OCI-LY3 (cell line): ENCODE results near the gene C19orf25.

Experiments used
- H2AFZ ChIP-seq: fragments of 200-600, 300-600 bp; shearing (Covaris generic); 2 replicates; pipeline ENCODE4 v1.6.0; 2014; ENCODE audit warnings: antibody characterized with exemption, low read depth, low read length
- H3K27ac ChIP-seq: fragments of 200-600, 300-600 bp; sonication (generic); 2 replicates; pipeline ENCODE4 v1.5.1; 2014; ENCODE audit warnings: mild to moderate bottlenecking, low read length, moderate library complexity, mixed read lengths
- H3K27me3 ChIP-seq: fragments of 200-600, 300-600 bp; sonication (generic); 2 replicates; pipeline ENCODE4 v1.6.1; 2014; ENCODE audit warnings: low read depth, low read length, mixed read lengths
- H3K36me3 ChIP-seq: fragments of 200-600, 300-600 bp; sonication (generic); replicated peaks from 2 replicates; pipeline ENCODE3; 2014; ENCODE audit warnings: low read depth, low read length, mixed read lengths
- H3K4me1 ChIP-seq: fragments of 300-600, 200-600 bp; sonication (generic); 2 replicates; pipeline ENCODE4 v1.6.1; 2014; ENCODE audit warnings: low read length, mixed read lengths
- H3K4me2 ChIP-seq: fragments of 200-600, 300-600 bp; sonication (generic); 2 replicates; pipeline ENCODE4 v1.6.1; 2014; ENCODE audit warnings: low read length, mixed read lengths
- H3K4me3 ChIP-seq: fragments of 300-600, 200-600 bp; sonication (generic); 2 replicates; pipeline ENCODE4 v1.5.1; 2014; ENCODE audit warnings: antibody characterized with exemption, mild to moderate bottlenecking, low read length, moderate library complexity
- H3K79me2 ChIP-seq: fragments of 300-600, 200-600 bp; shearing (Covaris generic); 2 replicates; pipeline ENCODE4 v1.6.1; 2014; ENCODE audit warnings: mild to moderate bottlenecking, low read length, mixed read lengths
- H3K9ac ChIP-seq: fragments of 300-600, 200-600 bp; shearing (Covaris generic); 2 replicates; pipeline ENCODE4 v1.6.0; 2014; ENCODE audit warnings: mild to moderate bottlenecking, low read length, moderate library complexity
- H3K9me3 ChIP-seq: fragments of 200-600, 300-600 bp; shearing (Covaris generic); 2 replicates; pipeline ENCODE4 v1.6.1; 2014; ENCODE audit warnings: low read length, mixed read lengths; ENCODE audit not compliant: insufficient read depth
- H4K20me1 ChIP-seq: fragments of 200-600, 300-600 bp; sonication (generic); 2 replicates; pipeline ENCODE4 v1.6.1; 2016; ENCODE audit warnings: low read length, mixed read lengths; ENCODE audit not compliant: insufficient read depth
- CTCF ChIP-seq: fragments of 200-600, 300-600 bp; sonication (generic); IDR thresholded peaks from 2 replicates; pipeline ENCODE4 v1.5.1; 2014; ENCODE audit warnings: antibody characterized with exemption, low read length, low read depth
- EZH2phosphoT487 ChIP-seq: fragments of 200-600 bp; shearing (Covaris generic); IDR thresholded peaks from 2 replicates; pipeline ENCODE4 v1.6.1; 2018; ENCODE audit warnings: antibody characterized with exemption, mixed run types, low read depth

C19orf25 gene

GRCh38 chr19:1492474-1493006 is 13.5 kb upstream of the C19orf25 start:
- no peak overlapping the region for H3K27ac ChIP-seq
- no peak overlapping the region for H3K4me3 ChIP-seq
- no peaks in the 10 kb centered on the region for H3K79me2 ChIP-seq
- H3K4me1 ChIP-seq: no peaks in the 10 kb centered on the region
- H3K4me2 ChIP-seq: no peak overlapping the region
- H3K27me3 ChIP-seq: no peaks in the 10 kb centered on the region
- H3K9ac ChIP-seq: no peak overlapping the region
- no peaks in the 10 kb centered on the region for H3K36me3 ChIP-seq
- H2AFZ ChIP-seq: no peak overlapping the region
- no peaks in the 10 kb centered on the region for H3K9me3 ChIP-seq
- TF ChIP-seq EZH2phosphoT487 (no peak), CTCF (no peak)
- H4K20me1 ChIP-seq: no peaks in the 10 kb centered on the region

GRCh38 chr19:1491849-1492170 is 12.8 kb upstream of the C19orf25 start:
- Histone ChIP-seq H3K36me3 (no peaks in the 10 kb centered on the region), H3K9me3 (no peaks in the 10 kb centered on the region), H3K27me3 (no peaks in the 10 kb centered on the region), H3K4me3 (no peak overlapping the region), H3K4me1 (no peaks in the 10 kb centered on the region), H3K4me2 (no peak overlapping the region), H2AFZ (no peak overlapping the region), H4K20me1 (no peaks in the 10 kb centered on the region), H3K27ac (no peak overlapping the region), H3K9ac (no peak overlapping the region), H3K79me2 (no peaks in the 10 kb centered on the region)
- TF ChIP-seq EZH2phosphoT487: no peak
- TF ChIP-seq CTCF: no peak

- Histone ChIP-seq H3K4me2 (no peak within 1 kb of the TSS), H3K9me3 (no peaks in the 10 kb centered on the region), H3K27me3 (no peaks in the 10 kb centered on the region), H3K4me1 (no peaks in the 10 kb centered on the region), H3K4me3 (no peak within 1 kb of the TSS), H2AFZ (no peak within 1 kb of the TSS), H3K27ac (no peak within 1 kb of the TSS), H3K79me2 (no peaks in the 10 kb centered on the region), H3K9ac (no peak within 1 kb of the TSS), H3K36me3 (no peaks in the 10 kb centered on the region), H4K20me1 (no peaks in the 10 kb centered on the region)
- TF ChIP-seq CTCF: no peak
- no peak for TF ChIP-seq EZH2phosphoT487
These were observed 12.3 kb upstream of the C19orf25 start, which contains the start of gene REEP6 for GRCh38 chr19:1491114-1491848. REEP6 (plus strand) TSS chr19:1491181; CDS start chr19:1491270, 89 bp downstream.

- Histone ChIP-seq H3K9ac (no peak within 1 kb of the TSS), H3K27ac (no peak within 1 kb of the TSS)
These were observed 11.5 kb upstream of the C19orf25 start, which contains the start of gene PCSK4 for GRCh38 chr19:1490311-1491113. PCSK4 (minus strand) TSS chr19:1490350; CDS start chr19:1490346, 4 bp downstream.

More at GRCh38 chr19:1490311-1491113, 11.5 kb upstream of the C19orf25 start, which contains the start of gene PCSK4:
- Histone ChIP-seq H2AFZ (no peak within 1 kb of the TSS), H3K79me2 (no peaks in the 10 kb centered on the region), H3K4me1 (no peaks in the 10 kb centered on the region), H3K9me3 (no peaks in the 10 kb centered on the region), H3K4me2 (no peak within 1 kb of the TSS), H3K27me3 (no peaks in the 10 kb centered on the region), H4K20me1 (no peaks in the 10 kb centered on the region), H3K36me3 (no peaks in the 10 kb centered on the region), H3K4me3 (no peak within 1 kb of the TSS)
- TF ChIP-seq CTCF: no peak
- TF ChIP-seq EZH2phosphoT487: no peak
